ENCODE measurements around the gene NUDT17. TPM values are rescaled to one million over a fixed set of nuclear protein-coding genes. Genes with fewer than 3 reads are reported as not detected.

NUDT17 gene
- total and polyA plus RNA-seq, 9 of the 15 experiments (the other 6 are each of a cell fraction or from before 2014, with no cell fraction given) = 2.1 to 10.0 (median 6.1) TPM

DNA sequence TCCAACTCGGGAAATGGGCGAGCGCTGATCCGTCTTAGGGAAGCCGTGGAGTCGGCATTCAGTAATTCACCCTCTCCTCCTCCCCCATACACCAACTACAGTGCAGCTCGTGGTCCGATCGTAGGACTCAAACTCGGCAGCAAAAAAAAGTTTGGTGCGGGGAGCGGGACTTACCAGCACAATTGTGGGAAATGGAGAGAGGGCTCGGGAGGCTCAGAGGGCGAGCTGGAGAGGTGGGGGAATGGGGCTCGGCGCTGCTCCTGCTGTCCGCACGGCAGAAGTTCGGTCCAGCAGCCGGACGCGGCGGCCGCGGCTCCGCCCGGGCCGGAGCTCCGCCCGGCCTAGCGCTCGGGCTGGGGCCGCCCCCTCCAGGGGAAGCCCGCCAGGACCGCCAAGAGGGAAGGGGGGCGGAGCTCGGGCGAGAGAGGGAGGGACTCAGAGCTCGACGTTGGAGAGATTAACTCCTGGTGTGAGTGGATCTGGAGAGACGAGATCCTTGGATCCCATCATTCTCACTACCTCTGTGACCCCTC, 14.1 kb downstream of the NUDT17 start (continued):
- TF ChIP-seq, protein P1, sequence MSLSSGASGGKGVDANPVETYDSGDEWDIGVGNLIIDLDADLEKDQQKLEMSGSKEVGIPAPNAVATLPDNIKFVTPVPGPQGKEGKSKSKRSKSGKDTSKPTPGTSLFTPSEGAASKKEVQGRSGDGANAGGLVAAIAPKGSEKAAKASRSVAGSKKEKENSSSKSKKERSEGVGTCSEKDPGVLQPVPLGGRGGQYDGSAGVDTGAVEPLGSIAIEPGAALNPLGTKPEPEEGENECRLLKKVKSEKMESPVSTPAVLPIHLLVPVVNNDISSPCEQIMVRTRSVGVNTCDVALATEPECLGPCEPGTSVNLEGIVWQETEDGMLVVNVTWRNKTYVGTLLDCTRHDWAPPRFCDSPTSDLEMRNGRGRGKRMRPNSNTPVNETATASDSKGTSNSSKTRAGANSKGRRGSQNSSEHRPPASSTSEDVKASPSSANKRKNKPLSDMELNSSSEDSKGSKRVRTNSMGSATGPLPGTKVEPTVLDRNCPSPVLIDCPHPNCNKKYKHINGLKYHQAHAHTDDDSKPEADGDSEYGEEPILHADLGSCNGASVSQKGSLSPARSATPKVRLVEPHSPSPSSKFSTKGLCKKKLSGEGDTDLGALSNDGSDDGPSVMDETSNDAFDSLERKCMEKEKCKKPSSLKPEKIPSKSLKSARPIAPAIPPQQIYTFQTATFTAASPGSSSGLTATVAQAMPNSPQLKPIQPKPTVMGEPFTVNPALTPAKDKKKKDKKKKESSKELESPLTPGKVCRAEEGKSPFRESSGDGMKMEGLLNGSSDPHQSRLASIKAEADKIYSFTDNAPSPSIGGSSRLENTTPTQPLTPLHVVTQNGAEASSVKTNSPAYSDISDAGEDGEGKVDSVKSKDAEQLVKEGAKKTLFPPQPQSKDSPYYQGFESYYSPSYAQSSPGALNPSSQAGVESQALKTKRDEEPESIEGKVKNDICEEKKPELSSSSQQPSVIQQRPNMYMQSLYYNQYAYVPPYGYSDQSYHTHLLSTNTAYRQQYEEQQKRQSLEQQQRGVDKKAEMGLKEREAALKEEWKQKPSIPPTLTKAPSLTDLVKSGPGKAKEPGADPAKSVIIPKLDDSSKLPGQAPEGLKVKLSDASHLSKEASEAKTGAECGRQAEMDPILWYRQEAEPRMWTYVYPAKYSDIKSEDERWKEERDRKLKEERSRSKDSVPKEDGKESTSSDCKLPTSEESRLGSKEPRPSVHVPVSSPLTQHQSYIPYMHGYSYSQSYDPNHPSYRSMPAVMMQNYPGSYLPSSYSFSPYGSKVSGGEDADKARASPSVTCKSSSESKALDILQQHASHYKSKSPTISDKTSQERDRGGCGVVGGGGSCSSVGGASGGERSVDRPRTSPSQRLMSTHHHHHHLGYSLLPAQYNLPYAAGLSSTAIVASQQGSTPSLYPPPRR (CRISPR knock-in tag; IDR thresholded peaks at IDR 0.05; ENCODE audit: borderline replicate concordance) = no peak
- TF ChIP-seq SIRT6 (IDR thresholded peaks at IDR 0.05; ENCODE audit: low read depth, low read length) = no peak
- no peak for TF ChIP-seq U2AF2 (optimal IDR thresholded peaks at IDR 0.05; ENCODE audit: low read depth, low read length)
- TF ChIP-seq, protein P2, sequence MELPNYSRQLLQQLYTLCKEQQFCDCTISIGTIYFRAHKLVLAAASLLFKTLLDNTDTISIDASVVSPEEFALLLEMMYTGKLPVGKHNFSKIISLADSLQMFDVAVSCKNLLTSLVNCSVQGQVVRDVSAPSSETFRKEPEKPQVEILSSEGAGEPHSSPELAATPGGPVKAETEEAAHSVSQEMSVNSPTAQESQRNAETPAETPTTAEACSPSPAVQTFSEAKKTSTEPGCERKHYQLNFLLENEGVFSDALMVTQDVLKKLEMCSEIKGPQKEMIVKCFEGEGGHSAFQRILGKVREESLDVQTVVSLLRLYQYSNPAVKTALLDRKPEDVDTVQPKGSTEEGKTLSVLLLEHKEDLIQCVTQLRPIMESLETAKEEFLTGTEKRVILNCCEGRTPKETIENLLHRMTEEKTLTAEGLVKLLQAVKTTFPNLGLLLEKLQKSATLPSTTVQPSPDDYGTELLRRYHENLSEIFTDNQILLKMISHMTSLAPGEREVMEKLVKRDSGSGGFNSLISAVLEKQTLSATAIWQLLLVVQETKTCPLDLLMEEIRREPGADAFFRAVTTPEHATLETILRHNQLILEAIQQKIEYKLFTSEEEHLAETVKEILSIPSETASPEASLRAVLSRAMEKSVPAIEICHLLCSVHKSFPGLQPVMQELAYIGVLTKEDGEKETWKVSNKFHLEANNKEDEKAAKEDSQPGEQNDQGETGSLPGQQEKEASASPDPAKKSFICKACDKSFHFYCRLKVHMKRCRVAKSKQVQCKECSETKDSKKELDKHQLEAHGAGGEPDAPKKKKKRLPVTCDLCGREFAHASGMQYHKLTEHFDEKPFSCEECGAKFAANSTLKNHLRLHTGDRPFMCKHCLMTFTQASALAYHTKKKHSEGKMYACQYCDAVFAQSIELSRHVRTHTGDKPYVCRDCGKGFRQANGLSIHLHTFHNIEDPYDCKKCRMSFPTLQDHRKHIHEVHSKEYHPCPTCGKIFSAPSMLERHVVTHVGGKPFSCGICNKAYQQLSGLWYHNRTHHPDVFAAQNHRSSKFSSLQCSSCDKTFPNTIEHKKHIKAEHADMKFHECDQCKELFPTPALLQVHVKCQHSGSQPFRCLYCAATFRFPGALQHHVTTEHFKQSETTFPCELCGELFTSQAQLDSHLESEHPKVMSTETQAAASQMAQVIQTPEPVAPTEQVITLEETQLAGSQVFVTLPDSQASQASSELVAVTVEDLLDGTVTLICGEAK (IDR thresholded peaks at IDR 0.05) = no peak; the same call in 1 of the 2 replicates
- TF ChIP-seq, protein P2 (CRISPR knock-in tag; IDR thresholded peaks at IDR 0.05) = no peak
- no peak for TF ChIP-seq MECOM (CRISPR knock-in tag; IDR thresholded peaks at IDR 0.05)
- no peak for TF ChIP-seq HMG20B (CRISPR knock-in tag; IDR thresholded peaks at IDR 0.05)
- TF ChIP-seq, protein P3, sequence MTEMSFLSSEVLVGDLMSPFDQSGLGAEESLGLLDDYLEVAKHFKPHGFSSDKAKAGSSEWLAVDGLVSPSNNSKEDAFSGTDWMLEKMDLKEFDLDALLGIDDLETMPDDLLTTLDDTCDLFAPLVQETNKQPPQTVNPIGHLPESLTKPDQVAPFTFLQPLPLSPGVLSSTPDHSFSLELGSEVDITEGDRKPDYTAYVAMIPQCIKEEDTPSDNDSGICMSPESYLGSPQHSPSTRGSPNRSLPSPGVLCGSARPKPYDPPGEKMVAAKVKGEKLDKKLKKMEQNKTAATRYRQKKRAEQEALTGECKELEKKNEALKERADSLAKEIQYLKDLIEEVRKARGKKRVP (CRISPR knock-in tag; IDR thresholded peaks at IDR 0.05) = no peak
- TF ChIP-seq, protein P4, sequence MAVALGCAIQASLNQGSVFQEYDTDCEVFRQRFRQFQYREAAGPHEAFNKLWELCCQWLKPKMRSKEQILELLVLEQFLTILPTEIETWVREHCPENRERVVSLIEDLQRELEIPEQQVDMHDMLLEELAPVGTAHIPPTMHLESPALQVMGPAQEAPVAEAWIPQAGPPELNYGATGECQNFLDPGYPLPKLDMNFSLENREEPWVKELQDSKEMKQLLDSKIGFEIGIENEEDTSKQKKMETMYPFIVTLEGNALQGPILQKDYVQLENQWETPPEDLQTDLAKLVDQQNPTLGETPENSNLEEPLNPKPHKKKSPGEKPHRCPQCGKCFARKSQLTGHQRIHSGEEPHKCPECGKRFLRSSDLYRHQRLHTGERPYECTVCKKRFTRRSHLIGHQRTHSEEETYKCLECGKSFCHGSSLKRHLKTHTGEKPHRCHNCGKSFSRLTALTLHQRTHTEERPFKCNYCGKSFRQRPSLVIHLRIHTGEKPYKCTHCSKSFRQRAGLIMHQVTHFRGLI (CRISPR knock-in tag; IDR thresholded peaks at IDR 0.05) = no peak
- no peak for TF ChIP-seq WHSC1 (IDR thresholded peaks at IDR 0.05; ENCODE audit: low read length)
- TF ChIP-seq KAT8 (IDR thresholded peaks at IDR 0.05; ENCODE audit: low read depth) = no peak
- no peak for TF ChIP-seq SMAD1 (IDR thresholded peaks at IDR 0.05; ENCODE audit: low read depth, low read length, partially characterized antibody)
